HG03342 (cell line): Measurements from ENCODE around the gene ILKAP.
"Not testable (repeated sequence)": the region's sequence is repeated elsewhere in the genome, so short reads cannot be mapped to it uniquely, and the experiment has no call there.

Experiments used
- ATAC-seq: cut with Tn5 transposase; IDR thresholded peaks from one replicate; pipeline ENCODE4 v1.9.1; 2021; ENCODE audit warnings: mild to moderate bottlenecking, moderate library complexity; ENCODE audit not compliant: unreplicated experiment

Gene ILKAP

GRCh38 chr2:238202326-238203093 is 985 bp downstream of the ILKAP start:
- no peak for ATAC-seq

- no peak for ATAC-seq
Measured at GRCh38 chr2:238190445-238190844, 13.1 kb downstream of the ILKAP start.

GRCh38 chr2:238187618-238188548 is 15.6 kb downstream of the ILKAP start:
- no peak for ATAC-seq

- ATAC-seq: no peak
Measured at GRCh38 chr2:238183821-238184220, 19.7 kb downstream of the ILKAP start.

- ATAC-seq: no peak
Measured at GRCh38 chr2:238182362-238182761, 21.1 kb downstream of the ILKAP start.

- ATAC-seq: no peak
Measured at GRCh38 chr2:238180554-238180953, 22.9 kb downstream of the ILKAP start.

GRCh38 chr2:238176613-238177012 is 26.9 kb downstream of the ILKAP start:
- no peak for ATAC-seq

- ATAC-seq: no peak
Measured at GRCh38 chr2:238174701-238175100, 28.8 kb downstream of the ILKAP start.

- no peak for ATAC-seq
Measured at GRCh38 chr2:238174291-238174690, 29.2 kb downstream of the ILKAP start.

- ATAC-seq: no peak
Measured at GRCh38 chr2:238173692-238174091, 29.8 kb downstream of the ILKAP start.

GRCh38 chr2:238172439-238172838 is 31.1 kb downstream of the ILKAP start:
- ATAC-seq: no peak

- no peak for ATAC-seq
Measured at GRCh38 chr2:238171575-238172187, 31.8 kb downstream of the ILKAP start.

- ATAC-seq: not testable (repeated sequence)
Measured at GRCh38 chr2:238171072-238171431, 32.4 kb downstream of the ILKAP start.

- ATAC-seq: no peak
Measured at GRCh38 chr2:238170386-238171071, 33.0 kb downstream of the ILKAP start.

- ATAC-seq: no peak
Measured at GRCh38 chr2:238169708-238170251, 33.7 kb downstream of the ILKAP start.

- no peak for ATAC-seq
Measured at GRCh38 chr2:238169048-238169707, 34.3 kb downstream of the ILKAP start.

GRCh38 chr2:238168196-238169047 is 35.1 kb downstream of the ILKAP start:
- ATAC-seq: no peak

GRCh38 chr2:238167761-238168160 is 35.7 kb downstream of the ILKAP start:
- no peak for ATAC-seq

- no peak for ATAC-seq
Measured at GRCh38 chr2:238167344-238167715, 36.2 kb downstream of the ILKAP start.
